Prostate gland (tissue), 2 donors: Measurements from ENCODE around the gene HGFAC. TPM values are rescaled to one million over a fixed set of nuclear protein-coding genes. Genes with fewer than 3 reads are reported as not detected.

Experiments
- DNase-seq: peaks from one replicate; pipeline ENCODE4 v3.0.0-alpha.2; 2019; ENCODE audit warnings: low spot score
- H3K27ac ChIP-seq, 2 donors: fragments of 200-600 bp; sonication (generic); 2 replicates each; pipeline ENCODE4 v1.5.1; 2017 to 2019
- H3K27me3 ChIP-seq: fragments of 200-600 bp; sonication (generic); replicated peaks from 2 replicates; pipeline ENCODE4 v1.5.1; 2019; ENCODE audit not compliant: insufficient read depth
- H3K36me3 ChIP-seq, 2 donors: fragments of 200-600 bp; sonication (generic); 1 replicate in 1 of 2; 2 replicates in 1 of 2; pipeline versions ENCODE4 v1.5.1 to v1.8.1; 2017 to 2019
- H3K4me1 ChIP-seq: fragments of 200-600 bp; sonication (generic); replicated peaks from 2 replicates; pipeline ENCODE4 v1.5.1; 2019
- H3K4me3 ChIP-seq, 2 donors: fragments of 200-600 bp; sonication (generic); 2 replicates each; pipeline ENCODE4 v1.5.1; 2017 to 2019
- H3K9me3 ChIP-seq: fragments of 200-600 bp; sonication (generic); 2 replicates; pipeline ENCODE4 v1.5.1; 2017
- CTCF ChIP-seq, 4 experiments: fragments of 200-600 bp in 2 of 4; fragments of 450-650 bp in 2 of 4; sonication (generic) in 2 of 4; IDR thresholded peaks; 1 replicate in 3 of 4; 2 replicates in 1 of 4; pipeline ENCODE4 v1.5.1; 2016 to 2019; ENCODE audit warnings: antibody characterized with exemption in 4 of 4, mild to moderate bottlenecking in 2 of 4, moderate library complexity in 2 of 4
- POLR2A ChIP-seq: fragments of 450-650 bp; IDR thresholded peaks from one replicate; pipeline ENCODE4 v1.6.1; 2016; ENCODE audit warnings: antibody characterized with exemption, mild to moderate bottlenecking
- POLR2AphosphoS5 ChIP-seq: sonication (generic); formaldehyde crosslinking; IDR thresholded peaks from one replicate; pipeline ENCODE4 v1.6.1; 2017; ENCODE audit warnings: antibody characterized with exemption
- WGBS: methylation state at CpG from one replicate; pipeline ENCODE4 v1.1.5; 2018; 5-methylcytosine and 5-hydroxymethylcytosine counted together
- intact Hi-C: fragments of 100-400 bp; cut with DNase I; formaldehyde crosslinking; loops from one replicate; pipeline ENCODE4 v1.14.2; 2022
- total RNA-seq, 2 donors: library from RNA; depleted of rRNA; stranded (reverse); fragments of >200 nt; gene quantifications; one replicate each; pipeline ENCODE4 v1.1.0, GENCODE V29; 2016

Gene HGFAC
- total RNA-seq, 2 donors from 2014 or later, result 0.27 to 1.9 TPM

- Histone ChIP-seq H3K9me3 (no peaks in the 10 kb centered on the region), H3K27ac (no peak overlapping the region), H3K4me1 (no peaks in the 10 kb centered on the region), H3K36me3 (no peaks in the 10 kb centered on the region), H3K27me3 (peaks cover 2% of the 10 kb centered on the region), H3K4me3 (no peak overlapping the region)
- intact Hi-C loops, result no loop called here
- no peak for DNase-seq
- TF ChIP-seq POLR2AphosphoS5 (no peak), POLR2A (no peak), CTCF (IDR thresholded peaks at IDR 0.05) (no peak)
- 86% methylated on average over 11 of the region's 11 CpGs for WGBS
Observed at GRCh38 chr4:3468804-3469203, 27.0 kb downstream of the HGFAC start.

GRCh38 chr4:3469386-3470243 lies 27.8 kb downstream of the HGFAC start:
- Histone ChIP-seq H3K27ac (no peak overlapping the region), H3K36me3 (no peaks in the 10 kb centered on the region), H3K9me3 (no peaks in the 10 kb centered on the region), H3K4me3 (no peak overlapping the region), H3K4me1 (no peaks in the 10 kb centered on the region), H3K27me3 (peaks cover 4% of the 10 kb centered on the region)
- no peak for DNase-seq
- intact Hi-C loops, result no loop called here
- 78% methylated on average over 26 of the region's 31 CpGs for WGBS
- TF ChIP-seq POLR2A (no peak), POLR2AphosphoS5 (no peak), CTCF (IDR thresholded peaks at IDR 0.05) (no peak)

- no peak overlapping the region for H3K27ac ChIP-seq
- intact Hi-C loops, result no loop called here
- no peak overlapping the region for H3K4me3 ChIP-seq
- TF ChIP-seq POLR2A, result no peak
- TF ChIP-seq POLR2AphosphoS5, result peak; percentile 29
- no peak for DNase-seq
- H3K9me3 ChIP-seq, result no peaks in the 10 kb centered on the region
- 53% methylated on average over 25 of the region's 25 CpGs for WGBS
- no peaks in the 10 kb centered on the region for H3K36me3 ChIP-seq
- H3K27me3 ChIP-seq, result peaks cover 4% of the 10 kb centered on the region
- no peaks in the 10 kb centered on the region for H3K4me1 ChIP-seq
Observed at GRCh38 chr4:3470244-3471097, 28.7 kb downstream of the HGFAC start.

GRCh38 chr4:3471098-3471760 lies 29.5 kb downstream of the HGFAC start:
- TF ChIP-seq CTCF (IDR thresholded peaks at IDR 0.05), result no peak
- TF ChIP-seq POLR2A, result no peak
- no peak for TF ChIP-seq POLR2AphosphoS5
- Histone ChIP-seq H3K4me1 (no peaks in the 10 kb centered on the region), H3K36me3 (no peaks in the 10 kb centered on the region), H3K27me3 (peaks cover 4% of the 10 kb centered on the region), H3K27ac (no peak overlapping the region), H3K4me3 (no peak overlapping the region), H3K9me3 (no peaks in the 10 kb centered on the region)
- intact Hi-C loops, result no loop called here
- no peak for DNase-seq
- WGBS, result 95% methylated on average over 22 of the region's 23 CpGs

GRCh38 chr4:3471886-3472285 lies 30.1 kb downstream of the HGFAC start:
- Histone ChIP-seq H3K4me3 (no peak overlapping the region), H3K36me3 (no peaks in the 10 kb centered on the region), H3K4me1 (no peaks in the 10 kb centered on the region), H3K27ac (no peak overlapping the region), H3K27me3 (peaks cover 4% of the 10 kb centered on the region), H3K9me3 (no peaks in the 10 kb centered on the region)
- TF ChIP-seq POLR2AphosphoS5 (no peak), POLR2A (no peak), CTCF (IDR thresholded peaks at IDR 0.05) (no peak)
- WGBS, result 90% methylated on average over 15 of the region's 15 CpGs
- intact Hi-C loops, result no loop called here
- no peak for DNase-seq
